K562 (cell line): ENCODE results near the gene SMIM7.

Experiments used
- CCNT2 ChIP-seq: IDR thresholded peaks from 2 replicates; pipeline ENCODE4 v1.6.1; 2011; ENCODE audit warnings: borderline replicate concordance, low read depth, mild to moderate bottlenecking, moderate library complexity, mixed read lengths, low read length; ENCODE audit not compliant: insufficient read length; ENCODE audit errors: extremely low read depth
- TF ChIP-seq, protein P1 (sequence below): fragments of 450-650 bp; IDR thresholded peaks from 2 replicates; pipeline ENCODE4 v1.6.1; 2016; ENCODE audit warnings: mild to moderate bottlenecking, moderate library complexity

DNA sequence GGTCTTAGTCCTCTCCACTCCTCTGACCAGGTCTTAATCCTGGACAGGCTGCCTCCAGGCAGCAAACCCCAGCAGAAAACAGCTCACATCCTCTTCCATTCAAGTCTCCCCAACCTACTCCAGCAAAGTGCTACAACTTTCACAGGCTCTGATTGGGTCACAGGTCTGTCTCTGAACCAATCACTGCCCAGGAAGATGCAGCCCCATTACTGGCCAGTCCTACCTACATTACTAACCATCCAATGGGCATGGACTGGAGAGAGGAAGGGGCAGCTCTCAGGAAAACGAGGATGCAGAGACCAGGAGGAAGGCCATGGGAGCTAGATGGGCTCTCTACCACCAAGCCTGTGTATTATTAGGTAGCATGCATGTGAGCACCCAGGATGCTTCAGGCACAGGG, 44.1 kb downstream of the SMIM7 start:
- no peak for TF ChIP-seq CCNT2
- TF ChIP-seq, protein P1, sequence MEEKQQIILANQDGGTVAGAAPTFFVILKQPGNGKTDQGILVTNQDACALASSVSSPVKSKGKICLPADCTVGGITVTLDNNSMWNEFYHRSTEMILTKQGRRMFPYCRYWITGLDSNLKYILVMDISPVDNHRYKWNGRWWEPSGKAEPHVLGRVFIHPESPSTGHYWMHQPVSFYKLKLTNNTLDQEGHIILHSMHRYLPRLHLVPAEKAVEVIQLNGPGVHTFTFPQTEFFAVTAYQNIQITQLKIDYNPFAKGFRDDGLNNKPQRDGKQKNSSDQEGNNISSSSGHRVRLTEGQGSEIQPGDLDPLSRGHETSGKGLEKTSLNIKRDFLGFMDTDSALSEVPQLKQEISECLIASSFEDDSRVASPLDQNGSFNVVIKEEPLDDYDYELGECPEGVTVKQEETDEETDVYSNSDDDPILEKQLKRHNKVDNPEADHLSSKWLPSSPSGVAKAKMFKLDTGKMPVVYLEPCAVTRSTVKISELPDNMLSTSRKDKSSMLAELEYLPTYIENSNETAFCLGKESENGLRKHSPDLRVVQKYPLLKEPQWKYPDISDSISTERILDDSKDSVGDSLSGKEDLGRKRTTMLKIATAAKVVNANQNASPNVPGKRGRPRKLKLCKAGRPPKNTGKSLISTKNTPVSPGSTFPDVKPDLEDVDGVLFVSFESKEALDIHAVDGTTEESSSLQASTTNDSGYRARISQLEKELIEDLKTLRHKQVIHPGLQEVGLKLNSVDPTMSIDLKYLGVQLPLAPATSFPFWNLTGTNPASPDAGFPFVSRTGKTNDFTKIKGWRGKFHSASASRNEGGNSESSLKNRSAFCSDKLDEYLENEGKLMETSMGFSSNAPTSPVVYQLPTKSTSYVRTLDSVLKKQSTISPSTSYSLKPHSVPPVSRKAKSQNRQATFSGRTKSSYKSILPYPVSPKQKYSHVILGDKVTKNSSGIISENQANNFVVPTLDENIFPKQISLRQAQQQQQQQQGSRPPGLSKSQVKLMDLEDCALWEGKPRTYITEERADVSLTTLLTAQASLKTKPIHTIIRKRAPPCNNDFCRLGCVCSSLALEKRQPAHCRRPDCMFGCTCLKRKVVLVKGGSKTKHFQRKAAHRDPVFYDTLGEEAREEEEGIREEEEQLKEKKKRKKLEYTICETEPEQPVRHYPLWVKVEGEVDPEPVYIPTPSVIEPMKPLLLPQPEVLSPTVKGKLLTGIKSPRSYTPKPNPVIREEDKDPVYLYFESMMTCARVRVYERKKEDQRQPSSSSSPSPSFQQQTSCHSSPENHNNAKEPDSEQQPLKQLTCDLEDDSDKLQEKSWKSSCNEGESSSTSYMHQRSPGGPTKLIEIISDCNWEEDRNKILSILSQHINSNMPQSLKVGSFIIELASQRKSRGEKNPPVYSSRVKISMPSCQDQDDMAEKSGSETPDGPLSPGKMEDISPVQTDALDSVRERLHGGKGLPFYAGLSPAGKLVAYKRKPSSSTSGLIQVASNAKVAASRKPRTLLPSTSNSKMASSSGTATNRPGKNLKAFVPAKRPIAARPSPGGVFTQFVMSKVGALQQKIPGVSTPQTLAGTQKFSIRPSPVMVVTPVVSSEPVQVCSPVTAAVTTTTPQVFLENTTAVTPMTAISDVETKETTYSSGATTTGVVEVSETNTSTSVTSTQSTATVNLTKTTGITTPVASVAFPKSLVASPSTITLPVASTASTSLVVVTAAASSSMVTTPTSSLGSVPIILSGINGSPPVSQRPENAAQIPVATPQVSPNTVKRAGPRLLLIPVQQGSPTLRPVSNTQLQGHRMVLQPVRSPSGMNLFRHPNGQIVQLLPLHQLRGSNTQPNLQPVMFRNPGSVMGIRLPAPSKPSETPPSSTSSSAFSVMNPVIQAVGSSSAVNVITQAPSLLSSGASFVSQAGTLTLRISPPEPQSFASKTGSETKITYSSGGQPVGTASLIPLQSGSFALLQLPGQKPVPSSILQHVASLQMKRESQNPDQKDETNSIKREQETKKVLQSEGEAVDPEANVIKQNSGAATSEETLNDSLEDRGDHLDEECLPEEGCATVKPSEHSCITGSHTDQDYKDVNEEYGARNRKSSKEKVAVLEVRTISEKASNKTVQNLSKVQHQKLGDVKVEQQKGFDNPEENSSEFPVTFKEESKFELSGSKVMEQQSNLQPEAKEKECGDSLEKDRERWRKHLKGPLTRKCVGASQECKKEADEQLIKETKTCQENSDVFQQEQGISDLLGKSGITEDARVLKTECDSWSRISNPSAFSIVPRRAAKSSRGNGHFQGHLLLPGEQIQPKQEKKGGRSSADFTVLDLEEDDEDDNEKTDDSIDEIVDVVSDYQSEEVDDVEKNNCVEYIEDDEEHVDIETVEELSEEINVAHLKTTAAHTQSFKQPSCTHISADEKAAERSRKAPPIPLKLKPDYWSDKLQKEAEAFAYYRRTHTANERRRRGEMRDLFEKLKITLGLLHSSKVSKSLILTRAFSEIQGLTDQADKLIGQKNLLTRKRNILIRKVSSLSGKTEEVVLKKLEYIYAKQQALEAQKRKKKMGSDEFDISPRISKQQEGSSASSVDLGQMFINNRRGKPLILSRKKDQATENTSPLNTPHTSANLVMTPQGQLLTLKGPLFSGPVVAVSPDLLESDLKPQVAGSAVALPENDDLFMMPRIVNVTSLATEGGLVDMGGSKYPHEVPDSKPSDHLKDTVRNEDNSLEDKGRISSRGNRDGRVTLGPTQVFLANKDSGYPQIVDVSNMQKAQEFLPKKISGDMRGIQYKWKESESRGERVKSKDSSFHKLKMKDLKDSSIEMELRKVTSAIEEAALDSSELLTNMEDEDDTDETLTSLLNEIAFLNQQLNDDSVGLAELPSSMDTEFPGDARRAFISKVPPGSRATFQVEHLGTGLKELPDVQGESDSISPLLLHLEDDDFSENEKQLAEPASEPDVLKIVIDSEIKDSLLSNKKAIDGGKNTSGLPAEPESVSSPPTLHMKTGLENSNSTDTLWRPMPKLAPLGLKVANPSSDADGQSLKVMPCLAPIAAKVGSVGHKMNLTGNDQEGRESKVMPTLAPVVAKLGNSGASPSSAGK, result no peak
